Activated CD4-positive, alpha-beta memory T cell treated with anti-CD3 and anti-CD28 coated beads for 36 hours (primary cell): Measurements from ENCODE around the gene NYAP1. TPM values are rescaled to one million over a fixed set of nuclear protein-coding genes. Genes with fewer than 3 reads are reported as not detected.

ENCODE experiments used
- CTCF ChIA-PET: fragments of 350-600 bp; sonication (Branson Sonifier 250); formaldehyde crosslinking; loops from one replicate; lab custom pipeline; 2021; ENCODE audit warnings: antibody characterized with exemption, inconsistent platforms; lab: Charles Lee
- POLR2A ChIA-PET: fragments of 350-600 bp; sonication (Branson Sonifier 250); formaldehyde crosslinking; loops from one replicate; lab custom pipeline; 2021; ENCODE audit warnings: antibody characterized with exemption; lab: Charles Lee
- DNase-seq: peaks from one replicate; pipeline ENCODE4 v3.0.0-alpha.2; 2020
- H3K27ac Mint-ChIP-seq: one replicate; pipeline ENCODE4 v1.8.0; 2021; ENCODE audit warnings: mixed read lengths
- H3K27me3 Mint-ChIP-seq: one replicate; pipeline ENCODE4 v1.8.0; 2021; ENCODE audit warnings: mixed read lengths
- H3K36me3 Mint-ChIP-seq: one replicate; pipeline ENCODE4 v1.8.0; 2021; ENCODE audit warnings: mixed read lengths
- H3K4me1 Mint-ChIP-seq: one replicate; pipeline ENCODE4 v1.8.0; 2021; ENCODE audit warnings: low read depth, mixed read lengths
- H3K4me3 Mint-ChIP-seq: one replicate; pipeline ENCODE4 v1.8.0; 2021; ENCODE audit warnings: mild to moderate bottlenecking, mixed read lengths
- H3K9me3 Mint-ChIP-seq: one replicate; pipeline ENCODE4 v1.8.0; 2021; ENCODE audit warnings: mixed read lengths
- intact Hi-C: fragments of 100-400 bp; cut with micrococcal nuclease; formaldehyde crosslinking; loops from one replicate; pipeline ENCODE4 v1.15.1; 2023
- total RNA-seq, 2 experiments: library from RNA; stranded (reverse); gene quantifications; one replicate each; pipeline ENCODE4 v1.2.3, GENCODE V29; 2021

Gene NYAP1
- total RNA-seq, 2 experiments from 2014 or later = 0.17 to 0.24 TPM

DNA sequence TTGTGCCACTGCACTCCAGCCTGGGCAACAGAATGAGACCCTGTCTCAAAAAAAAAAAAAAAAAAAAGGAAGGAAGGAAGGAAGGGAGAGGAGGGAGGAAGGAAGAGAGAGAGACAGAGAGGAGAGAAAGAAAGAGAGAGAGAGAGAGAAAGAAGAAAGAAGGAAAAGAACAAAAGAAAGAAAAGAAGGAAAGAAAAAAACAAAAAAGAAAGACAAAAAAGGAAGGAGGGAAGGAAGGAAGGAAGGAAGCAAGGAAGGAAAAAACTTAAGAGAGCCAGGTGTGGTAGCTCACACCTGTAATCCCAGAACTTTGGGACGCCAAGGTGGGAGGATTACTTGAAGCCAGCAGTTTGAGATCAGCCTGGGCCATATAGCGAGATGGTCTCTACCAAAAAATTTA lies 18.9 kb upstream of the NYAP1 start:
- no peaks in the 10 kb centered on the region for H3K9me3 Mint-ChIP-seq
- no peak overlapping the region for H3K4me3 Mint-ChIP-seq
- H3K4me1 Mint-ChIP-seq = peaks cover 5% of the 10 kb centered on the region
- intact Hi-C loops = no loop called here
- no peak for DNase-seq
- H3K27me3 Mint-ChIP-seq = no peaks in the 10 kb centered on the region
- no peak overlapping the region for H3K27ac Mint-ChIP-seq
- peaks cover 7% of the 10 kb centered on the region for H3K36me3 Mint-ChIP-seq
- POLR2A ChIA-PET = no interaction called here
- CTCF ChIA-PET = interaction anchor here (1.1 to 3.2 kb wide), 2 partner anchors 74 to 95 kb away, joined by 3 to 16 read pairs; partner anchors contain the start of gene AGFG2

DNA sequence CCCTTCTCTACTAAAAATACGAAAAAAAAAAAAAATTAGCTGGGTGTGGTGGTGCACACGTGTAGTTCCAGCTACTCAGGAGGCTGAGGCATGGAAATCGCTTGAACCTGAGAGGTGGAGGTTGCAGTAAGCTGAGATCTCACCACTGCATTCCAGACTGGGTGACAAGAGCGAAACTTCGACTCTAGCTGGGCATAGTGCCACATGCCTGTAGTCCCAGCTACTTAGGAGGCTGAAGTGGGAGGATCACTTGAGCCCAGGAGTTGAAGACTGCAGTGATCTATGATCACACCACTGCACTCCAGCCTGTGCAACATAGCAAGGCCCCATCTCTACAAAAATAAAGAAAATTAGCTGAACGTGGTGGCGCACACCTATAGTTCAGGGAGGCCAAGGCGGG lies 18.4 kb upstream of the NYAP1 start:
- Mint-ChIP-seq H3K4me3 (no peak overlapping the region), H3K4me1 (peaks cover 9% of the 10 kb centered on the region), H3K27ac (no peak overlapping the region), H3K9me3 (no peaks in the 10 kb centered on the region), H3K36me3 (peaks cover 7% of the 10 kb centered on the region), H3K27me3 (no peaks in the 10 kb centered on the region)
- ChIA-PET CTCF (interaction anchor here (1.0 to 3.2 kb wide), 4 partner anchors 26 to 100 kb away, joined by 3 to 16 read pairs (median 6); partner anchors contain the start of gene AGFG2), POLR2A (no interaction called here)
- intact Hi-C loops = no loop called here
- DNase-seq = no peak

DNA sequence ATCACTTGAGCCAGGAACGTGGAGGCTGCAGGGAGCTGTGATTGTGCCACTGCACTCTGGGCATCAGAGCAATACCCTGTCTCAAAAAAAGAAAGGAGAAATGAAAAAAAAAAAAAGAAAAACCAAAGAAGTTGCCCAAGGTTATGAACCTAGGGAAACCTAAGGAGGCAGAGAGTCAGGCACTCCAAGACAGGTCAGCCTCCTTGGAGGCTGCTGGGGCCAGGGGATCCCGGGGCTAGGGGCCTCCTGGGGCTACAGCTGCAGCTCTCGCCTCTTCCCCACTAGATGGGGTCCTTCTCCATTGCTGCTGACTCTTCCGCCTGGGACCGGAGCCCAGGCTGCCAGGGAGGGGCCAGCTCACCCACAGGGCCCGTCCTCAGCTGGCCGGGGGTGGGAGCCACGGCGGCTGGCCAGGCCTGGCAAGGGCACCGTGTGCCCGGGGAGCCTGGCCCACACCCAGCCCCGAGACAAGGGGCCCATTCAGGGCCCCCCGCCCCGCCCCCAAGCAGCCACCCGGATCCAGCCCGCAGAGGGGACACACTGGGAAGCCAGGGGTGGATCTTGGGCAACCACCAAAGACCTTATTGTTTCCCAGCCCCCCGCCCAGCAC lies 17.9 kb upstream of the NYAP1 start:
- peaks cover 9% of the 10 kb centered on the region for H3K4me1 Mint-ChIP-seq
- H3K9me3 Mint-ChIP-seq = no peaks in the 10 kb centered on the region
- peaks cover 7% of the 10 kb centered on the region for H3K36me3 Mint-ChIP-seq
- H3K27ac Mint-ChIP-seq = no peak overlapping the region
- H3K4me3 Mint-ChIP-seq = no peak overlapping the region
- intact Hi-C loops = no loop called here
- ChIA-PET CTCF (interaction anchor here (1.0 to 3.2 kb wide), 4 partner anchors 26 to 99 kb away, joined by 3 to 16 read pairs (median 6); partner anchors contain the start of gene AGFG2), POLR2A (no interaction called here)
- H3K27me3 Mint-ChIP-seq = no peaks in the 10 kb centered on the region
- DNase-seq = no peak

DNA sequence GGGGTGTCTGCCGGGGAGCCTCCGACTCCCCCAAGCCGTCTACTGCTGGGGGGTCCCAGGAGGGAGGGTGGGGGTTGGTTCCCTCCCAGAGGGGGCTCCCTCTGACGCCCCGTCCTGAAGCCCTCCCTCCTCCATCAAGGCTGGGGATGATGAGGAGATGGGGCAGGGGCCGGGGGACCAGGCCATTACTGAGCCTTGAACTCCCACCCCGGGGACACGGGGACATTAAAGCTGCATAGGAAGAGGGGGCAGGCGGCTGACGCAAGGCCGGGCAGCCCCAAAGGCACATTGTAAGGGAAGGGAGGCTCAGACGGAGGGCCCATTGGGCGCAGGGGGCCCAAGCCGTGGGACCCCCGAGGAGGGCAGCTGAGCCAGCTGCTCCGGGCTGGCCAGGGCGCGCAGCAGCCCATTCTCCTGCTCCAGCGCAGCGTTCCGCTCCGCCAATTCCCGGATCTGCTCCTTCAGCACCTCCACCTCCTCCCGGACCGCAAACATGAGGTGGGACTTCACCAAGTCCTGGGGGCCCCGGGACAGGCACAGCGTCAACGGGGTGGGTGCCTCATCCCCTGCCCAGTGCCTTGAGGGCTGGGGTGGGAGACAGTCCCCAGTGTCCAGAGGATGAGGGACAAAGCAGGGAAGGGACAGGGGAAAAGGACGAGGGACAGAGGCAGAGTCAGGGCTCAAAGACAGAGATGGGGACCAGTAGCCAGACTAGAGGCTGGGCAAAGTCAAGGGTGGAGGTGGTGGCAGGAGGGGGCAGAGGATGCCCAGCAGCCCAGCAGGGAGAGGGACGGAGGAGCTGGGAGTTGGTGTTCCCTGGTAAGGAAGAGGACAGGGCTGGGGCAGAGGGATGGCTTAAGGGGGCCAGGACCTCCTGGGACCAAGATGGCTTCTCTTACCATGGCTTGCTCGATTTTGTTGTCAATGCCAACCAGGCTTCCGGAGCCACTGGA lies 16.8 kb upstream of the NYAP1 start:
- intact Hi-C loops = no loop called here
- POLR2A ChIA-PET = no interaction called here

DNA sequence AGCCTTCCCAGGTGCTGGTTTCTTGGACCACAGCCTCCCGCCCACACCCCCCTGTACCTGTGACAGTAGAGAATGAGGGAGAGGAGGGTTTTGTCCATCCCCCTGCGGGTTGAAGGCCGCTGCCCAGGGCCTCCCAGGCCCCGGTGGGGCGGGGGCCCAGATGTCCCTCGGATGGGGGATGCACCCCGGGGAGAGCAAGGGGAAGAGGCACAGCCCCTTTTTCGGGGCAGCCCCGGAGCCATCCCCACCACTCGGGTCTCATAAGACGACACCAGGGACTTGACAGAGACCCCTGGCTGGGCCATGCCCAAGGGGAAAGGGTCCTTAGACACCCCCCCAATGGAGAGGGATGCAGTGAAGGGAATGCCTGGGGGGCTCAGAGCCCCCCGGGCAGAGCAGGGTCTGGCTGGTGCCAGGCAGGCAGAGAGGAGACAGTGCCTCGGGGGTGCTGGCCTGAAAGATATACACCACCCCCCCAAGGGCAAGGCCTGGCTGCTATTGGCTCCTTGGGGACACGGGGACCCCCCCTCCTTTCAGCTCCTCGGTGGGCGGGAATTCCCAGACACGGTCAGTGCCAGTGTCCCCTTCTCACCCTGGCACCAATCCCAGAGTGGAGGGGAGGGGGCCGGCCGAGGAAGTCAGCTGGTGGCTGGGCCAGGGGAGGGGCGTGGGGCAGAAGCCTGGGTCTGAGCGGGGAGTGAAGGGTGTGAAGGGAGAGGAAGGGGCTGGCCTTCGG lies 15.9 kb upstream of the NYAP1 start:
- Mint-ChIP-seq H3K27ac (no peak overlapping the region), H3K27me3 (no peaks in the 10 kb centered on the region), H3K4me1 (peaks cover 12% of the 10 kb centered on the region), H3K9me3 (no peaks in the 10 kb centered on the region), H3K36me3 (peaks cover 9% of the 10 kb centered on the region), H3K4me3 (no peak overlapping the region)
- intact Hi-C loops = no loop called here
- no peak for DNase-seq
- POLR2A ChIA-PET = no interaction called here
- CTCF ChIA-PET = interaction anchor here (0.6 to 3.2 kb wide), 5 partner anchors 12 to 224 kb away, joined by 3 to 16 read pairs (median 11); partner anchors contain the start of gene TSC22D4

More for the DNA sequence above, 16.8 kb upstream of the NYAP1 start:
- peaks cover 9% of the 10 kb centered on the region for H3K4me1 Mint-ChIP-seq
- peaks cover 9% of the 10 kb centered on the region for H3K36me3 Mint-ChIP-seq
- no peak overlapping the region for H3K27ac Mint-ChIP-seq
- no peaks in the 10 kb centered on the region for H3K9me3 Mint-ChIP-seq
- CTCF ChIA-PET = interaction anchor here (1.1 to 3.2 kb wide), 2 partner anchors 12 to 93 kb away, joined by 3 to 16 read pairs; no protein-coding TSS in a partner anchor
- no peak overlapping the region for H3K4me3 Mint-ChIP-seq
- DNase-seq = no peak
- no peaks in the 10 kb centered on the region for H3K27me3 Mint-ChIP-seq

DNA sequence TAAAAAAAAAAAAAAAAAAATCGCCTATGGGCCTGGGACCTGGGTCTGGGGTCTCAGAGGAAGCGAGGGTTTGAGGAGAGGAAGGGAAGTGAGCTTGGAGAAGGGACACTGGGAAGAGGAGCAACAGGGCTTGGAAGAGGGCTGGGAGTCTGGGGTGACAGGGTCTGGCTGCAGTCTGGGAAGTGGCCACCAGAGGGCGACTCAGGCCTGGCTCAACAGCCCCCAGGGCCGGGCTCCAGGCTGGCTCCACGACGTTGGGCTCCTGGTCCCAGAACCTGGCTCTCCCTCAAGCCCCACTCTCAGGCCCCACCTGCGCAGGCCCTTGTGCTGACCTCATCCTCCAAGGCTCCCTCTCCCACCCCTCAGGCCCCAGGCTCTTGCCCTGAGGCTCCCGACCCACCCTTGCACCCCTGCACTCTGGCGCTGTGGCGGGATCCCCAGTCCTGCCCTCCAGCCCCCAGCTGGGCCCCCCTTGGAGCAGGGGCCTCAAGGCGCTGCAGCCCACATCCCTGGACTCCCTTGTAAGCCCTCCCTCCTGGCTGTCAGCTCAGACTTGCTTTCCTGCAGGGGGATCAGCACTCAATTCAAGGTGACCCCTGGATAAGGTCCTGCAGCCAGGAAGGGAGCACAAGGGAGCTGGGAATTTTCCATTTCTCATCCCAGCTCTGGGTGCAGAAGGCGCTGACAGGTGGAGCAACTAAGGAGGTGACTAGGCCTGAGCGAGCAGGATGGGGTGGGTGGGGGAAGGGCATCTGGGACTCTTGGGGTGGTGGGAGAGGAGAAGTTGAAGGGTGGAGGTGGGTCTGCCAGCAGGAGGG lies 14.3 kb upstream of the NYAP1 start:
- H3K36me3 Mint-ChIP-seq = peaks cover 20% of the 10 kb centered on the region
- intact Hi-C loops = loop anchor here (1.0 to 10.0 kb wide), 3 partner anchors 14 to 385 kb away; partner anchors contain the start of genes NYAP1 and SLC12A9
- ChIA-PET POLR2A (interaction anchor here (0.6 to 0.7 kb wide), 3 partner anchors 24 to 358 kb away, joined by 3 to 5 read pairs (median 3); no protein-coding TSS in a partner anchor), CTCF (interaction anchor here (0.6 to 3.3 kb wide), 20 partner anchors 8 to 383 kb away, joined by 3 to 81 read pairs (median 6); partner anchors contain the start of genes FBXO24, LRCH4, NYAP1 and SLC12A9)
- no peak overlapping the region for H3K4me3 Mint-ChIP-seq
- no peaks in the 10 kb centered on the region for H3K27me3 Mint-ChIP-seq
- H3K4me1 Mint-ChIP-seq = peaks cover 27% of the 10 kb centered on the region
- DNase-seq = peak; percentile 88
- H3K9me3 Mint-ChIP-seq = no peaks in the 10 kb centered on the region
- H3K27ac Mint-ChIP-seq = peak overlapping the region; percentile 45

DNA sequence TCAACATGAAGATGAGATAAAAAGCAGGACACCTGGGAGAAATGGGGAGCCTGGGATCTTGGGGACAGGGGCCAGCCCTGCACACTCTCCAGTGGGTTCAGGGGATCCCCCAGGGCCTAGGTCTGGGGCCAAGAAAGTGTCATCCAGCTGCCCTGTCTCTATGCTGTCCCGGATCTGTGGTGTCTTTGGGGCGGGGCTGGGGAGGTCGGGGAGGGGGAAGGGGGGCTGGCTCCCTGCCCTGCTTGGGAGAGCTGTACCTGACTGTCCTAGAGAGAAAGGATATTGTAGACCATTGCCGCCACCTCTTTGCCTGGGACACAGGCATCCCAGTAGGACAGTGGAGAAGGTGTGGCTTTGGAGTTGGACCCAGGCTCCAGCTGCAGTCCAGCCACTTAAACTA lies 12.7 kb upstream of the NYAP1 start:
- CTCF ChIA-PET = interaction anchor here (3.3 kb wide), 1 partner anchor 91 kb away, joined by 81 read pairs; no protein-coding TSS in a partner anchor
- POLR2A ChIA-PET = no interaction called here
- H3K4me3 Mint-ChIP-seq = no peak overlapping the region

DNA sequence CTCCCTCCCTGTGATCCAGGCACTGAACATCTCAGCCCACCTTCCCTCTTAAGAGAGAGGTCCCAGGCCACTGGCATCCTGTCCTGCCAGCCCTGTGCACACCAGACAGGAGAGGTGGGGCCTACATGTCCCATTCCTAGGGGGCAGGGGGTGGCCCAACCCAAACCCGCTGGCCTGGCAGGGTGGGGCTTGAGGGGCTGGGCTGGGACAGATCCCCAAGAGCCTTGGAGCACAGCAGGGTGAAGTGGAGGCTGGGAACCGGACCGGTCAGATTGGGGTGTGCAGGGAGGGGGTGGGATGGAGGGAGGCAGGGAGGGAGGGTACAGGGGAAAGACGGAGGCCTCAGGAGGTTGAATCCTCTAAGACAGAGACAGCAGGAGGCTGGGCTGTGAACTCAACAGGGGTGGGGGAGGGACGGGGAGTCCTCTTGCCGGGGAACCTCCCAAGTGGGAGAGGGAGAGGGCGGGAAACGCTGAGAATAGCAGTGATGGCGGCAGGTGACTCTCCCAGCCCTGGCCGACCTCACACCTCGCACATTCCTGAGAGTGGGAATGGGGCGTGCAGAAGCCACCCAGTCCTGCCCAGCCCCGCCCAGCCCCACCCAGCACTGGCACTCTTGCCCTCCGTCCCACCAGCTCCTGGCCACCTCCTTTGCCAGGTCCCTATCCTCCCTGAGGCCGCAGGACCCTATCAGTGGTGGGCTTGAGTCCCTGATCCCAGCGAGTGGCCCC lies 11.4 kb upstream of the NYAP1 start:
- peaks cover 53% of the 10 kb centered on the region for H3K4me1 Mint-ChIP-seq
- CTCF ChIA-PET = interaction anchor here (1.5 to 9.7 kb wide), 2 partner anchors 90 to 220 kb away, joined by 4 to 104 read pairs; no protein-coding TSS in a partner anchor
- no peaks in the 10 kb centered on the region for H3K9me3 Mint-ChIP-seq
- H3K27me3 Mint-ChIP-seq = no peaks in the 10 kb centered on the region
- H3K36me3 Mint-ChIP-seq = peaks cover 31% of the 10 kb centered on the region
- H3K4me3 Mint-ChIP-seq = no peak overlapping the region
- intact Hi-C loops = loop anchor here (10.0 kb wide), 1 partner anchor 383 kb away; the partner anchor contains the start of gene SLC12A9
- POLR2A ChIA-PET = no interaction called here
- H3K27ac Mint-ChIP-seq = peak overlapping the region; percentile 77
- DNase-seq = no peak

More for the DNA sequence above, 12.7 kb upstream of the NYAP1 start:
- Mint-ChIP-seq H3K9me3 (no peaks in the 10 kb centered on the region), H3K36me3 (peaks cover 29% of the 10 kb centered on the region), H3K27ac (no peak overlapping the region), H3K4me1 (peaks cover 41% of the 10 kb centered on the region), H3K27me3 (no peaks in the 10 kb centered on the region)
- no peak for DNase-seq
- intact Hi-C loops = loop anchor here (10.0 kb wide), 1 partner anchor 384 kb away; the partner anchor contains the start of gene SLC12A9

DNA sequence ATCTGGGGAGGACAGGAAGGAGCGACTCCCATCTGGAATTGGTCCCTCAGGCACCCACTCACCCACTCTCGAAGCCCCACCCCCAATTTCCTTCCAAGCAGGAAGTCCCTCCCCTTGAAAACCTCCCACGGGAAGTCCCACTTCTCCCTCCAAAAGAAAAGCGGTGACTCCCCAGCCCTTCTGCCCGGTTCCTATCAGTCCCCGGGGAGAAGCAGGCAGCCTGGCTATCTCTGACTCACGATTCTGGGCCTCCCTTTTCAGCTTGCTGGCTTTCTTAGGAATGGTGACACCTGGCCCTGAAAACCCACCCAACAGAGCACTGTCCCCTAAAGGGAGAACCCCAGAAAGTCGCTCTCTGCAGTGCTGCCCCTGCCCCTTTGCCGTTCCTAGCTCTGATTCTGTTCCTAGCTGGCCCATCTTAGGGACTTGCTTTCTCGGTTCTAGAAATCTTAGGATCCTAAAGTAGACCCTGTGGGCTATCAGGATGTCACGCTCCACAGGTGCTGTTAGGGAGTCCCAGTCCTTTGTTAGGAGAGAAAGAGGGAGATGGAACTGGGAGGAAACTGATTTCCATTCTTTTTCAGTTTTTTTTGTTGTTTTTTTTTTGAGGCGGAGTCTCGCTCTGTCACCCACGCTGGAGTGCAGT lies 10.8 kb upstream of the NYAP1 start:
- peak; percentile 37 for DNase-seq
- Mint-ChIP-seq H3K27me3 (no peaks in the 10 kb centered on the region), H3K4me1 (peaks cover 53% of the 10 kb centered on the region), H3K27ac (peak overlapping the region; percentile 77), H3K4me3 (no peak overlapping the region), H3K36me3 (peaks cover 30% of the 10 kb centered on the region), H3K9me3 (no peaks in the 10 kb centered on the region)
- ChIA-PET CTCF (interaction anchor here (0.6 to 9.7 kb wide), 4 partner anchors 10 to 219 kb away, joined by 3 to 104 read pairs (median 8); partner anchors contain the start of gene NYAP1), POLR2A (interaction anchor here (1.3 kb wide), 1 partner anchor 38 kb away, joined by 4 read pairs; no protein-coding TSS in a partner anchor)
- intact Hi-C loops = loop anchor here (10.0 kb wide), 1 partner anchor 382 kb away; the partner anchor contains the start of gene SLC12A9
